Measurements from ENCODE around the gene OTULINL.

Gene OTULINL

GRCh38 chr5:14607104-14607503 lies 25.5 kb downstream of the OTULINL start:
- no peaks in the 10 kb centered on the region for H3K27me3 Mint-ChIP-seq
- no peak overlapping the region for H3K27ac Mint-ChIP-seq
- no peak overlapping the region for H3K4me3 Mint-ChIP-seq
- no peaks in the 10 kb centered on the region for H3K4me1 Mint-ChIP-seq
- H3K36me3 Mint-ChIP-seq = peaks cover 38% of the 10 kb centered on the region
- H3K9me3 Mint-ChIP-seq = no peaks in the 10 kb centered on the region

- Mint-ChIP-seq H3K27me3 (no peaks in the 10 kb centered on the region), H3K36me3 (peaks cover 34% of the 10 kb centered on the region), H3K4me3 (no peak overlapping the region), H3K4me1 (no peaks in the 10 kb centered on the region), H3K27ac (no peak overlapping the region), H3K9me3 (no peaks in the 10 kb centered on the region)
Measured at GRCh38 chr5:14608169-14608568, 26.6 kb downstream of the OTULINL start.

DNA sequence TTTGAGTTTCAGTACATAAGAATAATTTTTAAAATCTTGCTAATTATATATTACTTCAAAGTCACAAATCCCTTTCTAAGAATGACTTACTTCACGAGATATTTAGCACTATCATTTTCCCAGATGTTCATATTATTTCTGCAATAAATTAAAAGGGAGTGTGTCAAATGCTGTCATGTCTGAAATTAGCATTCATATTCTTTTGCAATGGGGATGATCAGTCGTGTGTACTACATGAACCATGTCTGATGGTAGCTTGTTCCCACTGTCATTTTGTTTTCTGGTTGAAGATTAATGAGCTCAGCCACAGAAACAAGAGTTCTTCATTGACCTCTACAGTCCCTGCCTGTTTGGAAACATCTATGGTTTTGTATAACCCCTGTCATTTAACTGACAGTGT lies 30.1 kb downstream of the OTULINL start:
- H3K27ac Mint-ChIP-seq = no peak overlapping the region

DNA sequence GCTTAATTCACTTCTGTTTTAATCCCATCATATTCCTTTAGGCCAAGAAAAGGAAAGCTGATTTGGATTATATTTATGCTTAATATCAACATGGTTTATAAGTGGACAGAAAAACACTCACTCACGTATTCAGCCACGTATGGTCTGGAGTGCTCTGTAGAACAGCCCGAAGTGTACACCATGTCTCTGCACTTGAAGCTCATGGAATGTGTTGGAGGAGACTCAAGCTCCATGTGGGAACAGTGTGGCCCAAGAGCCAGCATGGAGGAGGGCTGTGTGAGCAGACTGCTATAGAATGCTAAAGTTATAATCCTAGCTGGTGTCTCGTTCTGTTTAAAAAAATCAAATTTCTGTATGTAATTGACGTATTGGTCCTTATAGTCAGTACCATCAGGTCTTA lies 32.9 kb downstream of the OTULINL start:
- no peak overlapping the region for H3K4me3 Mint-ChIP-seq
- H3K36me3 Mint-ChIP-seq = peaks cover 44% of the 10 kb centered on the region
- no peaks in the 10 kb centered on the region for H3K4me1 Mint-ChIP-seq
- no peak overlapping the region for H3K27ac Mint-ChIP-seq
- no peaks in the 10 kb centered on the region for H3K27me3 Mint-ChIP-seq
- H3K9me3 Mint-ChIP-seq = no peaks in the 10 kb centered on the region

More for the DNA sequence above, 30.1 kb downstream of the OTULINL start:
- Mint-ChIP-seq H3K4me1 (no peaks in the 10 kb centered on the region), H3K4me3 (no peak overlapping the region), H3K27me3 (no peaks in the 10 kb centered on the region), H3K9me3 (no peaks in the 10 kb centered on the region), H3K36me3 (peaks cover 44% of the 10 kb centered on the region)

GRCh38 chr5:14615365-14615764 lies 33.8 kb downstream of the OTULINL start:
- H3K4me3 Mint-ChIP-seq = no peak overlapping the region
- H3K36me3 Mint-ChIP-seq = peaks cover 40% of the 10 kb centered on the region
- peak overlapping the region; percentile 23 for H3K27ac Mint-ChIP-seq
- H3K9me3 Mint-ChIP-seq = peaks cover 3% of the 10 kb centered on the region
- no peaks in the 10 kb centered on the region for H3K27me3 Mint-ChIP-seq
- no peaks in the 10 kb centered on the region for H3K4me1 Mint-ChIP-seq

GRCh38 chr5:14617441-14617840 lies 35.8 kb downstream of the OTULINL start:
- Mint-ChIP-seq H3K27ac (no peak overlapping the region), H3K4me1 (no peaks in the 10 kb centered on the region), H3K4me3 (no peak overlapping the region), H3K27me3 (no peaks in the 10 kb centered on the region), H3K36me3 (peaks cover 35% of the 10 kb centered on the region), H3K9me3 (peaks cover 21% of the 10 kb centered on the region)

DNA sequence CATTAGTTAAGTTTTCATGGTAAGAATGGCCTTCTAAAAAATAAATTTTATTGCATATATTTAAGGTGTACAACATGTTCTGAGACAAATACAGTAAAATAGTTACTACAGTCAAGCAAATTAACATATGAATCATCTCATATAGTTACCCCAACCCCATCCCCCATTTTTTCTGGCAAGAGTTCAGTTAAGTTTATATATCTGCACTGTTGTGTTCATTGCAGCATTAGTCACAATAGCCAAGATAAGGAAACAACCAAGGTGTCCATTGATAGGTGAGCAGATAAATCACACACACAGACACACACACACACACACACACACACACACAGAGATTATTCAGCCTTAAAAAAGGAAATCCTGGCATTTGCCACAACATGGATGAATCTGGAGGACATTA lies 45.7 kb downstream of the OTULINL start:
- Mint-ChIP-seq H3K36me3 (no peaks in the 10 kb centered on the region), H3K27ac (no peak overlapping the region), H3K4me3 (no peak overlapping the region), H3K9me3 (peaks cover 2% of the 10 kb centered on the region), H3K4me1 (no peaks in the 10 kb centered on the region), H3K27me3 (peaks cover under 1% of the 10 kb centered on the region)

DNA sequence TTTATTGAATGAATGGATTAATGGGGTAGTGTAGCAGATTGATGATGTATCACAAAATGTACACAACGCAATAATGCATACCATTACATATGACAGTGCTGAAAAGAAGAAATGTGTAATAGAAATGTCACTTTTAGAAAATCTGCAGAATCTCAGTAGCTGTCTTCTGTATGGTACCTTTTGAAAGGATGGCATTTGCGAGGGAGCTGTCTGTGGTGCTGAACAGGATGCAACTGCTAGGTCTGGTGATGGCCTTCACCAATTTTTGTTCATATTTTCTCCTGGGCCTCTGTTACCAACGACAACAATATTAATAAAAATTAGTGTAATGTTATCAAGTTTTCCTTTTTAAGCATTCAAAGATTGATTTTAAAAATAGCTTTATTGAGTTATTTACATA lies 46.8 kb downstream of the OTULINL start:
- H3K27me3 Mint-ChIP-seq = peaks cover 2% of the 10 kb centered on the region
- H3K36me3 Mint-ChIP-seq = no peaks in the 10 kb centered on the region
- H3K9me3 Mint-ChIP-seq = no peaks in the 10 kb centered on the region
- no peak overlapping the region for H3K4me3 Mint-ChIP-seq
- no peak overlapping the region for H3K27ac Mint-ChIP-seq
- H3K4me1 Mint-ChIP-seq = no peaks in the 10 kb centered on the region

DNA sequence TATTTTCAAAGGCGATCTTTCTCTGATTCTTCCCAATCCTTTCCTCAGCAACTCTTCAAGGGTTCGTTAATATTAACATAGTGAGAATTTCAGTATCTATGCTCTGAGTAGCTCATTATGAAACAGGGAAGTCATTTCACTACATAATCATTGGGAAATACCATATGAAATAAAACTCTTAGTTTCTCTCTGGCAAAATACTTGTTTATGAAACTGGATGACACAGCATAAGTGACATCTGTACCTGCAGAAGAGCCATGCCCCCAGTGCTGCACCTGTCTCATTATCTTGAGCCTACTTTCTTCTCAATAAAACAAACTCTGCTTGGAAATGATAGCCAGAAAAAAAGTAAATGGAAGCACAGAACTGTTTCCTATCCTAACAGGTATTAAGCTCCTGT lies 49.1 kb downstream of the OTULINL start:
- Mint-ChIP-seq H3K27ac (no peak overlapping the region), H3K36me3 (no peaks in the 10 kb centered on the region), H3K9me3 (no peaks in the 10 kb centered on the region), H3K4me1 (no peaks in the 10 kb centered on the region), H3K4me3 (no peak overlapping the region), H3K27me3 (peaks cover 2% of the 10 kb centered on the region)

GRCh38 chr5:14635656-14636055 lies 54.1 kb downstream of the OTULINL start:
- Mint-ChIP-seq H3K4me3 (no peak overlapping the region), H3K9me3 (no peaks in the 10 kb centered on the region), H3K4me1 (no peaks in the 10 kb centered on the region), H3K36me3 (no peaks in the 10 kb centered on the region), H3K27me3 (peaks cover 2% of the 10 kb centered on the region), H3K27ac (no peak overlapping the region)

DNA sequence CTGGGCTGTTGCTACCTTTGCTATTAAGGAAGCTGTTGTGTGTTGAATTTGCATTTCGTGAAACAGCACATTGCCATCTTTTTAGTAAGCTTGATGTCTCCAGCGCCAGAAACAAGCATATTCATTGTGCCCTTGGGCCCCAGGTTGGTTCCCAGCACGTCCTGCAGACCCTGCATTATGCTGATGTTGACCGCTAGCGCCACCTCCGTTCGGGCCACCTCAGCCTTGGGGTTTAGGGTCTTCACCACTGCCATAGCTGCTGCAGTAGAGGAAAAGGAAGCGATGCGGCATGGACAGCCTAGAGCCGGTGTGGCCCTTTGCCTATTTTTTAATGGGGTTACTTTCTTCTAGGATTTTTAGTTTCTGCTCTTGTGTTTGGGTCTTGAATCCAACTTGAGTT lies 59.2 kb downstream of the OTULINL start:
- H3K36me3 Mint-ChIP-seq = no peaks in the 10 kb centered on the region
- H3K27ac Mint-ChIP-seq = no peak overlapping the region
- no peaks in the 10 kb centered on the region for H3K9me3 Mint-ChIP-seq
- H3K4me3 Mint-ChIP-seq = no peak overlapping the region
- peaks cover 3% of the 10 kb centered on the region for H3K27me3 Mint-ChIP-seq
- H3K4me1 Mint-ChIP-seq = no peaks in the 10 kb centered on the region

DNA sequence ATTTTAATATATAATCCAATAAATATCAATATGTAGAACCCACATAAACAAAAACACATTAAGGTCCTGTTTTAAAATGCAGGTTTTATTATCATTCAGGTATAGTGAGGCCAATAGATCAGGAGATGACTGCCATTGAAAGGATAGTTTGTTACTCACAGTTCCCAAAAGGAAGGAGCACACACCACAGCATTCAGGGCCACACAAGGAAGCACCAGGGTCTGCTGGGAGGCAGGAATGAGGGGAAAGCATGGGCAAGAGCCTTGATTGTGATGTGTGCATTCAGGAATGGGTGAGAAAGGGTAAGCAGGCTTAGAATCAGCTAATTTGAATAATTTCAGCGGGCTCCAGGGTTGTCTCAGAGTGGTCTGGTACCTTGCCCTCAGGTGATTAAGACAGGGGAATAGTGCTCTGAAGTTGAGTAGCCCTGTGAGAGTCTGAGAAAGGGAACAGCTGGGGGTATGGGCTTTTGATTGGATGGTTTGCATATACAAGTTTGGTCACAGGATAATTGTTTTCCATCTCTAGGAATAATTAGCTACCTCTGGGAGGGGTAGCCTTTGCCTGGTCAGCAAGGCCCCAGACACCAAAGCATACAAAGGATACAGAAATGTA lies 63.1 kb downstream of the OTULINL start:
- no peaks in the 10 kb centered on the region for H3K9me3 Mint-ChIP-seq
- no peak overlapping the region for H3K4me3 Mint-ChIP-seq
- H3K4me1 Mint-ChIP-seq = no peaks in the 10 kb centered on the region
- peaks cover 4% of the 10 kb centered on the region for H3K27me3 Mint-ChIP-seq
- no peaks in the 10 kb centered on the region for H3K36me3 Mint-ChIP-seq
- H3K27ac Mint-ChIP-seq = no peak overlapping the region

DNA sequence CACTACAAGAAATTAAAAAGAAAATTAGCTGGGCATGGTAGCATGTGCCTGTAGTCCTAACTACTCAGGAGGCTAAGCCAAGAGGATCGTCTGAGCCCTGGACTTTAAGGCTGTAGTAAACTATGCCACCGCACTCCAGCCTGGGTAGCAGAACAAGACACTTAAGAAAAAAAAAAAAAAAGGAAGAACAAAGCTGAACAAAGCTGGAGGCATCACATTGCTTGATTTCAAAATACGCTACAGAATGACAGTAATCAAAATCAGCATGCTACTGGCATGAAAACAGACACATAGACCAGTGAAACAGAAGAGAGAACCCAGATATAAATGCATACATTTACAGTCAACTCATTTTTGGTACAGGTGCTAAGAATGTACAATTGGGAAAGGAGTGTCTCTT lies 68.5 kb downstream of the OTULINL start:
- H3K4me3 Mint-ChIP-seq = no peak overlapping the region
- no peaks in the 10 kb centered on the region for H3K4me1 Mint-ChIP-seq
- H3K9me3 Mint-ChIP-seq = no peaks in the 10 kb centered on the region
- H3K27me3 Mint-ChIP-seq = peaks cover 5% of the 10 kb centered on the region
- H3K36me3 Mint-ChIP-seq = no peaks in the 10 kb centered on the region
- H3K27ac Mint-ChIP-seq = no peak overlapping the region

DNA sequence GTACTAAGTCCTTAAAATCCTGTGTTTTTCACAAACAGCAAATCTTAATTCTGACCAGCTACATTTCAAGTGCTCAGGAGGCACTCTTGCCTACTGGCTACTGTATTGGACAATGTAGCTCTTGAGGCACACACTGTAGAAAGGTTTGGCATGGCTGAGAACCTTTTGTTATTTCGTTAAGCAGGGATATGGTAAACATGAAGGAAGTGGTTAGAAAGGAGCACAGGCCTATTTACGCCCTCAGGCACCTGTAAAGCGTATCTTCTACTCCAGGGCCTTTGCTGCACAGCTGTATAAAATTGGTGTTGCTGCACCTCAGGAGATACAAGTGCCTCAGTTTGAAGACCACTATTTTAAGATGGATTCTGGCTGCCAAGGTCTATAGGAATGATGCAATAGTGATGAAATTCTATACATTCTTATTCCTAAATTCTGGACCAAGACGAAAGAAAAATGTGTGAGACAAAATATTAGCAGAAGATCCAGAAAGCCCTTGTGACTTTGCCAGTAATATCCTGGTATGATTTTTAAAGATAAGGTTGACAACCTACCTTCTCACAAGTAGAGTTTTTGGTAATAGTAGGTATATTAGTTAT lies 73.7 kb downstream of the OTULINL start:
- Mint-ChIP-seq H3K4me1 (peaks cover 4% of the 10 kb centered on the region), H3K9me3 (no peaks in the 10 kb centered on the region), H3K27ac (no peak overlapping the region), H3K27me3 (peaks cover 3% of the 10 kb centered on the region), H3K4me3 (no peak overlapping the region), H3K36me3 (no peaks in the 10 kb centered on the region)

- Mint-ChIP-seq H3K4me3 (no peak overlapping the region), H3K4me1 (peaks cover 13% of the 10 kb centered on the region), H3K27ac (no peak overlapping the region), H3K9me3 (no peaks in the 10 kb centered on the region), H3K36me3 (no peaks in the 10 kb centered on the region), H3K27me3 (no peaks in the 10 kb centered on the region)
Measured at GRCh38 chr5:14656898-14657297, 75.3 kb downstream of the OTULINL start.

GRCh38 chr5:14659821-14660607 lies 78.4 kb downstream of the OTULINL start:
- no peak overlapping the region for H3K27ac Mint-ChIP-seq
- H3K36me3 Mint-ChIP-seq = no peaks in the 10 kb centered on the region
- H3K9me3 Mint-ChIP-seq = no peaks in the 10 kb centered on the region
- no peaks in the 10 kb centered on the region for H3K27me3 Mint-ChIP-seq
- H3K4me1 Mint-ChIP-seq = peaks cover 36% of the 10 kb centered on the region
- no peak overlapping the region for H3K4me3 Mint-ChIP-seq

Measured in activated naive CD4-positive, alpha-beta T cell treated with anti-CD3 and anti-CD28 coated beads, Interleukin-2, amount 50 U/mL, for 24 hours (primary cell).